HG03460 (cell line): ENCODE data around the gene EFCAB13.

Experiments
- ATAC-seq: cut with Tn5 transposase; IDR thresholded peaks from one replicate; pipeline ENCODE4 v1.9.1; 2021; ENCODE audit not compliant: unreplicated experiment

Gene EFCAB13, protein sequence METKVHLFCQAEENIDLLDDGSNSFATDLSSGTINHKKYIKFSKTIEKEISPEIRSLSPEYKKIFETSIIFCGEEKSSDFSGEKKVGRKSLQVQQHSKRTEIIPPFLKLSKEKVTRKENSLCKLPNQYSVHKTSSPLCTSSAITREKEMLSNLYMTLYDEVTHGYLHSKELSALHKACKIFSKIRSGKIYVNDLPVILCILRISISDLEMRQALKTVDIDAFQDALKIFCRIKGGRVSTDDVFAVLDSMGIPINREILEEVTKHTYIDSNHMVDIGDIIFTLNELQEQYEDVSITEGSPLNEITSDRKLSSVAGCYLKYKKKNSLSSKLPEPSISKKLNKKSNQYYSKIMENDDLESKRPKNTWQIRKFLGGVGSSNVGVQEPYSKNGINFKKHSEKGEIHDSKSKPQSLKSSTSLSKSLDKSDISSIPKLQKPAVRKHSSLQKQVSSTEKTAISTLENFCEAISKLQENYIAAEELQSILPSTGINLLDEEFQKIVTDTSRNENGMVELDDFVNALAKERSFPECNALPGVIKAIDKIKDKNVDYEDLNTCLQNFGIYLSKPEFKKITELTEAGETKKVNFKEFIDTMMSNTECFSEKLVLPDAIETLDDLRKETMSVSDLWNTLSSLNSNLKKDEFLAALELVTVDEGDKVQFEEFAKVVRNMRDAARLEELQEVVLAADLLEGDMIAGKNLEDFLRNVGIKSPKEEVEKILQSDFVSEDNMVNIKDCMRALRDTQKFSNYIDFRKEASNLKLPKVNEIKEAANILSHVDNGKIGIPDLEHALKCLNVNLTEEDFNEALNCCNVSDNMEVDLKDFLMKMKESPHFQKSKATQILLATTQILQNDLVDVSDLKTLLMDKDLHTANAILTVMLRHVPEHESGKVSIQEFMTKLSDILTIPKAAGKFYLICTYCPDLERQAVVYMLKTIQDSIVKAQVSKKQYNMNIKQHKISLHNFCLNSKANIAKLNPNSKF

GRCh38 chr17:47323382-47324223 is at the start of gene EFCAB13:
Gene EFCAB13 (plus strand): TSS chr17:47323955. CDS start chr17:47328354, 4,399 bp downstream.
- ATAC-seq: peak; percentile 82

DNA sequence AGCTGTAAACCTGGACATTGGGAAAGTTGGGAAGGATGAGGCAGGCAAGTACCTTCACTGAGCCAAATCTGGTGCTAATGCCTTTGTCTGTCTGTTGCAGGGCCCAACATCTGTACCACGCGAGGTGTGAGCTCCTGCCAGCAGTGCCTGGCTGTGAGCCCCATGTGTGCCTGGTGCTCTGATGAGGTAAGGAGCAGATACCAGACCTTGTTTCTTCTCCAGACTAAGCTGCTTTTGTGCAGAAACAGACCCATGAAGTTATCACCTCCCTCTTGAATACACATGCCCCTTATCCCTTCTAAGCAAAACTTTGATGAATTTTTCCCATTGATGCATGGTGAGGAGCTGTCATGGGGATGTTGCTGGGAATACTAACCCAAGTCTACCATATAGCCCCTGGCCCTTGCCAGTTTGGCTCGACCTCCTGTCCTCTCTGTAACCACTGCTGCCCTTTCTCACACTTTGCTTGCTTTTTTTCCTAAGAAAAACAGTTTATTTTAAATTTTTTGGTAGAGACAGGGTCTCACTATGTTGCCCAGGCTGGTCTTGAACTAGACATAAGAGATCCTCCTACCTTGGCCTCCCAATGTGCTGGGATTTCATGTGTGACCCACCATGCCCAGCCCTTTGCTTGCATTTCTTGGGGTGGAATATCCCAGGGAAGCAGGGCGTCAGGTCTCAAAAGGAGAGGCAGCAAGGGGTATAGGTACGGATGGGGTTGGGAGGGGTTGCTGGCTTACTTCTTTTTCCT is 49.3 kb upstream of the EFCAB13 start:
- ATAC-seq: no peak

- ATAC-seq: no peak
Measured at GRCh38 chr17:47275245-47275984, 48.3 kb upstream of the EFCAB13 start.

- no peak for ATAC-seq
Measured at GRCh38 chr17:47276444-47276843, 47.3 kb upstream of the EFCAB13 start.

DNA sequence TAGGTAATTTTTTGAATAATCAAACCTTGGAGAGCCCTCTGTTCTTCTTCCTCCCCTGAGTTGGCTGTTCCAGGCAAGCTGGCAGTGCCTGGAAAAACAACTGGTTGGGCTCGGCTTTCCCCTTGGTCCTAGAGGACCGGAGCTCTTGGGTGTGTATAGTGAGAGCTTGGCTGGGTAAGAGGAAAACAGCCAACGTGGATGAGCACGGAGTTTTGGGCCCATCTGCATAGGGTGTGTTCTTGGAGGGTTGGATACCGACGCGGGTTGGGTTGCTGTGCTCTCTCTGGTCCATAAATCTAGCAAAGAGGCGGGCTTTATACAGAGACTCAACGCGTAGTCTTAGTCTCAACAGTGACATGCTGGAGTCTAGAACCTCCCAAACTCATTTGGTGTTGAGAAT is 46.9 kb upstream of the EFCAB13 start:
- ATAC-seq: no peak

GRCh38 chr17:47277921-47278320 is 45.8 kb upstream of the EFCAB13 start:
- ATAC-seq: no peak

GRCh38 chr17:47278561-47278960 is 45.2 kb upstream of the EFCAB13 start:
- ATAC-seq: no peak

GRCh38 chr17:47279062-47279801 is 44.5 kb upstream of the EFCAB13 start:
- peak; percentile 71 for ATAC-seq

- ATAC-seq: no peak
Measured at GRCh38 chr17:47280072-47280811, 43.5 kb upstream of the EFCAB13 start.

DNA sequence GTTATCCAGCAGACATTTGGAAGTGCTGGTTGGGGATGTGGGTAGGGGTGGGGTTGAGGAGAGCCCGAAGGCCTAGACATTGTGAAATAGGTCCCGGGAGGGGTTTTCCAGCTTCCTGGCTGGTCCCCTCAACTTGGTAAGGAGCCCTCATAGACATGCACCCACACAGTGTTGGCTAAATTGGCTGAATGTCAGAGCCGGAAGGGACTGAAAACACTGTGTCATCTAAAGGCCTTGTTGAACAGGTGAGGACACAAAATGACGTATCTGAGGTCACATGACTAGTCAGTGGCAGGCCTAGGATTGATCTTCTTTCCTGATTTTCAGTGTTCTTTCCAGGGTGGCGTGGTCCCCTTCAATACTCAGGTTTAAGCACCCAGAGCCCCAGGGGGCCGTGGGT is 42.5 kb upstream of the EFCAB13 start:
- ATAC-seq: no peak

DNA sequence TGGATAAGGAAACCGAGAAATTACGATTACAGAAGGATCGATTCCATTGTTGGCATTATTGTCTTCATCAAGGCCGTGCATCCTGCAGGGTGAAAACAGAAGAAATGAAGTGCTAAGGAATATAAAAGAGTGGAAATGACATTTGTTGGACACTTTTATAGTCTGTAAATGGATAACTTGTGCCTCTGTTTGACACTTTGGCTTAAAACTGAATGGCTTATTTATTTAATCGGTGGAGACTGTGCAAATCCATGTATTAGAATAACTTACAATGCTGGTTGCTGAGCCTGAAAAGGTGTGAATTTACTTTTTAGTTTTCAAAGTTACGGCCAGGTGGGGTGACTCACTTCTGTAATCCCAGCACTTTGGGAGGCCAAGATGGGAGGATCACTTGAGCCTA is 38.8 kb upstream of the EFCAB13 start:
- no peak for ATAC-seq

GRCh38 chr17:47286198-47286914 is 37.4 kb upstream of the EFCAB13 start:
- ATAC-seq: peak; percentile 72

DNA sequence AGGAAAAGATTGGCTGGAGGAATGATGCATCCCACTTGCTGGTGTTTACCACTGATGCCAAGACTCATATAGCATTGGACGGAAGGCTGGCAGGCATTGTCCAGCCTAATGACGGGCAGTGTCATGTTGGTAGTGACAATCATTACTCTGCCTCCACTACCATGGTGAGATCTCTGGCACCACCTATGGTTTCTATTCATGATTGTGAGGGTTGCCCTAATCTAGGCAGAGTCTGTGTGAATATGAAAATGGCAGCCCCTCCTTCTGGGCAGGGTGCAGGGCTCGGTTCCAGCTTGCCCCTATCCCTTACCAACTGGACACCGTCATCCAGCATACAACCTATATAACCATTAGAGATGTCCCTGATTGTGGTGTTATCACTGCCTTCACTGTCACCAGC is 36.7 kb upstream of the EFCAB13 start:
- no peak for ATAC-seq

GRCh38 chr17:47287639-47288038 is 36.1 kb upstream of the EFCAB13 start:
- ATAC-seq: no peak

GRCh38 chr17:47288531-47289116 is 35.1 kb upstream of the EFCAB13 start:
- no peak for ATAC-seq

DNA sequence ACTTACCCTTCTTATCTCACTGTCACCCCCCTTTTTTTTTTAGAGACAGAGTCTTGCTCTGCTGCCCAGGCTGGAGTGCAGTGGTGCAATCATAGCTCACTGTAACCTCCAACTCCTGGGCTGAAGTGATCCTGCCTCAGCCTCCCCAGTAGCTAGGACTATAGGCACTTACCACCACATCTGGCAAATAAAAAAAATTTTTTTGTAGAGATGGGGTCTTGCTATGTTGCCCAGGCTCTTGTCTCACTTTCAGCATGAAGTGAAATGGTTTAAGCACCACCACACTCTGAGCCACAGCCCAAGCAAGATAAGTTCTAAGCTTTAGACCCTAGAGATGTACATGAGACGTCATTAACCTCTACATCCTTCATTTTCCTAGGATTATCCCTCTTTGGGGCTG is 34.5 kb upstream of the EFCAB13 start:
- no peak for ATAC-seq

GRCh38 chr17:47290870-47291241 is 32.9 kb upstream of the EFCAB13 start:
- ATAC-seq: no peak
